ENCODE data around the gene ZBTB7B.

- TF ChIP-seq CTCF (conservative IDR thresholded peaks at IDR 0.05 in 1 of 2, IDR thresholded peaks at IDR 0.05 in 1 of 2; ENCODE audit: extremely low read depth in 1 of 2, insufficient read depth in 1 of 2, low read depth in 1 of 2, low read length in 2 of 2) (no peak), EZH2 (IDR thresholded peaks at IDR 0.05; ENCODE audit: borderline replicate concordance, low read length) (no peak)
These were observed 38.2 kb upstream of the ZBTB7B start for GRCh38 chr1:154964359-154964758.
